GM21576 (cell line): ENCODE data around the gene KRT76.

ENCODE experiments used
- ATAC-seq: cut with Tn5 transposase; IDR thresholded peaks from one replicate; pipeline ENCODE4 v1.9.1; 2021; ENCODE audit warnings: mild to moderate bottlenecking, moderate library complexity; ENCODE audit not compliant: unreplicated experiment

Gene KRT76

DNA sequence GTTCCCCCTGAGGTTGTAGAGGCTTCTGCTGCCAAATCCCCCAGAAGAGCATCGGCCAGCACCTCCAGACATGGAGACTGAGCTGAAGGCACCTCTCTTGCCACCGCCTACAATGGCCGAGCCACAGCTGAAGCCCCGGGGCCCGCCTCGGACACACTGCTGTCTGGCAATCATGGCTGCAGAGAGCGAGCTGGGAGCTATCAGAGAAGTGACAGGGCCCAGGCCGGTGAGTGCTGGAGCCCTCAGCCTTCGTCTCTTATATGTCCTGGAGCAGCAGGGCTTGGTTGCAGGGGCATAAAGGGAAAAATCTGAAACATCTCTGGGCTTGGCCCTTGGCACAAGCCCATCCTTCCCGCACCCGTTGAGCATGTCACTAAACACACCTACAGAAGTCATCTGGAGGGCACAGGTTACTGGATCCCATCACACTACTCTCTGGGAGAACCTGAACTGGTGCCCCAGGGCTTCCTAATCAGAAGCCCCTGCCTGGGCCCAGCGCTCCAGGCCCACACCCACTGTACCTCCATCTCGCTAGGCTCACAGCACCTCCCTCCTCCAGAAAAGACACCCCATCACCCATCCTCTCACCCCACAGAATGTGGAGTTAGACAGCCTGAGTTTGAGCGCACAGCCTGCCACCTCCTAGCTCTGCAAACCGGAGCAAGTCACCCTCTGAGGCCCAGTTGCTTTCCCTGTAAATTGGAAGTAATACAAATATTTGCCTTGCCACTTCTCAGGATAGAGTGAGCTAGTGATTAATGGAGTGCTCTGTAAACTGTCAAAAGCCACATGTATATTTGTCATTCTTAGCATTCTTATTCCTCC is 37.0 kb upstream of the KRT76 start, which contains the start of gene KRT4:
TSS of gene KRT4 (minus strand) at position 232 of the 825 bp plus-strand sequence. CDS start at position 174, 58 bp downstream.
- no peak for ATAC-seq

DNA sequence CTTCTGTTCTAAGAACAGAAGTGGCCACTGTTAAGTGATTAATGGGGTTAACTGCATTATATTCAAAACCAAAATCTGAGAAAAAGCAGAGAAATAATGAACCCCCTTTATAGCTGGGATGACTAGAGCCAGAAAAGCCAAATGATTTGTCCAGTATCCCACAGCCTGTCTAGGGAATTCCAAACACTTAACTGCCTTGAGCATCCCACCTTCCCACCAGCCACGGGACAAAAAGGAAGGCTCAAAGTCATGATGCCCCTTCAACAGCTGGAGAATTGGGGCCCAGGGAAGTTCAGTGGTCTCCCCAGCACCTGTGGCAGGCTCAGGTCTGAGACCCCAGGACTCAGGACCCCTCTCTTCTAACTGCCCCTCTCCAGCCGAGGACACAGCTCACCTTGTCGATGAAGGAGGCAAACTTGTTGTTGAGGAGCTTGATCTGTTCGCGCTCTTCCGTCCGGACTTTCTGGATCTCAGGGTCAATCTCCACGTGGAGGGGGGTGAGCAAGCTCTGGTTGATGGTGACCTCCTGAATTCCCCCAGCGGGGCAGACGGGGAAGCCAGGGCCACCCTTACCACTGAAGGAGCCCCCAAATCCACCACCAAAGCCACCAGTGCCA is 36.2 kb upstream of the KRT76 start:
- no peak for ATAC-seq

DNA sequence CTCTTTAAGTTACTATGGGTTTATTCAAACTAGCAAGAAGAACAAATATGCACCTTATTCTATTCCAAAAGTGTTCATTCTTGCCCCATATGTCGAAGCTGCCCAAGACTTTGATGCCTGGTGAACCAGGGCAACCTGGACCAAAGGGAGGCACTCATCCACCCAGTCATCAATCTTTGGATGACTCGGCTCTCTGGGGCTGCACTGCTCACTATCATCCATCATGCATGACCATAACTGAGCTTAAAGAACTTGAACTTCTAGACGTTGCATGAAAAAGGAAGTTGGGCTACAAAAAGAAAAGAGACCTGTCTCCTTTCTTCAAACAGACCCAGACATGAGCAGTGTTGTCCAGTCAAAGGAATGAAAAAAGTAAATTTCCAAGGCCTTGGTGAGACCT is 35.6 kb upstream of the KRT76 start:
- ATAC-seq, result no peak

DNA sequence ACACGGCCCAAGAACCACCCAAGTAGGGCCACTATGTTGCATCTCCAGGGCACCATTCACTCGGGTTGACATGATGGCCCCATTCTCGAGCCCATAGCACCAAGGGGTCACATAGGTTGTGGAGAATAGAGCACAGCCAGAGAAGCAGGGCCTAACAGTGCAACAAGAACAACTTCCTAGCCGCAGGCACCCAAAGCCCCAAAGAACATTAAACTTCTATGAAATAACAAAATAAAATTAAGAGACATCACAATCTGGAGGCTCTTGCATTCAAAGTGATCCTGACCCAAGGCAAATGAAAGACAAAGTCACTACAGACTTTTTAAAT is 34.9 kb upstream of the KRT76 start:
- no peak for ATAC-seq

DNA sequence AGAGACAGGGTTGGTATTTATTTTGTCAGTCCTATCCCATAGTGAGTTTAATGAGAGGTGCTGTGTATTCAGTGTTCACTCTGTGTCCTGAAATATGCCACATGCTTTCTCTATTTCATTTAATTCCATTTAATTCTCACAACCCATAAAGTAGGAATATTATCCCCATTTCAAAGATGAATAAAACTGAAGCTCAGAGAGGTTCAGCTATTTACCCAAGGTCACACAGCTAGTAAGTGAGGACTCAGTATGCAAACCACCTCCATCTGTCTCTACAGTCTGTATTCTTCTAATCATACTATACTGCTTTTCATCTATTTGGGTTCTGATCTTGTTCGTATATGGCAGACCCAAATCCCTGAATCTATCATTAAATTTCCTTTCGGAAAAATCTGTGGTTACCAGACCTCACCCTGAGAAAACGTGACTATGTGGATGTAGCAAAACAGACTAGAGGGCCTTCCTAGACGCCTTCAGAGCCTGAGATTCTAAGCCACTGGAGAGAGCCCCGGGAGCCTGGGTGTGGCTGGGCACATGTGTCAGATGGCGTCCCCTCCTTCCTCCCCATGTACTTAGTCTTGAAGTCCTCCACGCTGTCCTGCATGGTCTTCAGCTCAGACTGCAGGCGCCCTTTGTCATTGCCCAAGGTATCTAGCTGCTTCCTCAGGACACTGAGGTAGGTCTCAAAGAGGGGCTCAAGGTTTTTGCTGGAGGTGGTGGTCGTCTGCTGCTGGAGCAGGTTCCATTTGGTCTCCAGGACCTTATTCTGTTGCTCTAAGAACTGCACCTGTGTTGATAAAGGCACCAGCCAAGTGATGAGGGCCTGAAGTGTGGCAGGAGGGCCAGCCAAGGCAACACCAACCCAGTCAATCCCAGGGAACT is 34.3 kb upstream of the KRT76 start:
- no peak for ATAC-seq

DNA sequence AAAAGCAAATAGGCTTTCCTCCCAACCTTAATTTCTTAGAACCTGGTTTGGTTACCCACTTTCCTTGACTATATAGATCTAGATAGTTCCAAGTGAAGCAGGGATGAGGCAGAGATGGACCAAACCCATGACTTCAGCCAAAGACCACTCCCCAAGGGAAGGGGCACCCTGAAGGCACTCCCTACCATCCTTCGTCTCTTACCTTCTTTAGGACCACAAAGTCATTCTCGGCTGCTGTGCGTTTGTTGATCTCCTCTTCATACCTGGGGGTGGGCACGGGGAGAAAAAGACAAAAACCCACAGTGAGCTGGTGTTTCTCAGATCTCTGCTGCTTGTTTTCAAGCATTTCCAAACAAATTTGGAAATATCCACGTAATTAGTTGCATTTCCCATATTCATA is 33.4 kb upstream of the KRT76 start:
- no peak for ATAC-seq

DNA sequence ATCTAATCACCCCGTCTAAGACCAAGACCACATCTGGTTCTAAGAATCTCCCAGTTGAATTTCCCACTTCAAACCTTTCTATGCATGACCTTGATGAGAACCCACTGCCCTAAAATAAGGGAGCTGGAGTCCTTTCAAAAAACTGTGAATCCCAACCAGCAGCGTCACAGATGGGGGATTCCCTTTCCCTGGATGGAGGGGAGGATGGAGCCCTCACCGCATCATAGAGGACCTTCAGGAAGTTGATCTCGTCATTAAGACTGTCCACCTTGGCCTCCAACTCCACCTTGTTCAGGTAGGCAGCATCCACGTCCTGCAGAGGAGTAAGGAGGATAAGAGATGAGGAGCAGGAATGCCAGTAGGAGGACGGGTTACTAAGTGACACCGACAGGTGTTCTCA is 32.0 kb upstream of the KRT76 start:
- no peak for ATAC-seq

DNA sequence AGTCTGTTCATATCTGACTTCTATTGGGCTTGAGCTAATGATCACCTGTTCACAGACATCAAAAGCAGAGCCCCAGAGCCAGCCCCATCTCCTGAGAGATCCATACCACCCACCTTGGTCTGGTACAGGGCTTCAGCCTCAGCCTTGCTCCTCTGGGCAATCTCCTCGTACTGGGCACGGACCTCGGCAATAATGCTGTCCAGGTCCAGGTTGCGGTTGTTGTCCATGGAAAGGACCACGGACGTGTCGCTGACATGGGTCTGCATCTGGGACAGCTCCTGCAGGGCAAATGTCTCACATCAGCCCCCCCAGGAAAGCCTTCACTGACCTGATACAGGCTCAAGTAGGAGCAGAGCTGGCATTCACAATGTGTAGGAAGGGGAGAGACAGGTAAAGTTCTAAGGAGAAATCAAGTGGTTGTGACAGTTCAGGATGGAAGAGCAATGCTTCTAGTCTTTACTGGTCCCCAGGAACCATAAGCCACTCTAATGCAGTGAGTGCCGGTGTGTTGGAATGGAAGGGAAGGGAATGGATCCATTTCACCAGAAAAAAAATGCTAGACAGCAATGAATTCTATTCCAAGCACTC is 31.5 kb upstream of the KRT76 start:
- ATAC-seq, result no peak

DNA sequence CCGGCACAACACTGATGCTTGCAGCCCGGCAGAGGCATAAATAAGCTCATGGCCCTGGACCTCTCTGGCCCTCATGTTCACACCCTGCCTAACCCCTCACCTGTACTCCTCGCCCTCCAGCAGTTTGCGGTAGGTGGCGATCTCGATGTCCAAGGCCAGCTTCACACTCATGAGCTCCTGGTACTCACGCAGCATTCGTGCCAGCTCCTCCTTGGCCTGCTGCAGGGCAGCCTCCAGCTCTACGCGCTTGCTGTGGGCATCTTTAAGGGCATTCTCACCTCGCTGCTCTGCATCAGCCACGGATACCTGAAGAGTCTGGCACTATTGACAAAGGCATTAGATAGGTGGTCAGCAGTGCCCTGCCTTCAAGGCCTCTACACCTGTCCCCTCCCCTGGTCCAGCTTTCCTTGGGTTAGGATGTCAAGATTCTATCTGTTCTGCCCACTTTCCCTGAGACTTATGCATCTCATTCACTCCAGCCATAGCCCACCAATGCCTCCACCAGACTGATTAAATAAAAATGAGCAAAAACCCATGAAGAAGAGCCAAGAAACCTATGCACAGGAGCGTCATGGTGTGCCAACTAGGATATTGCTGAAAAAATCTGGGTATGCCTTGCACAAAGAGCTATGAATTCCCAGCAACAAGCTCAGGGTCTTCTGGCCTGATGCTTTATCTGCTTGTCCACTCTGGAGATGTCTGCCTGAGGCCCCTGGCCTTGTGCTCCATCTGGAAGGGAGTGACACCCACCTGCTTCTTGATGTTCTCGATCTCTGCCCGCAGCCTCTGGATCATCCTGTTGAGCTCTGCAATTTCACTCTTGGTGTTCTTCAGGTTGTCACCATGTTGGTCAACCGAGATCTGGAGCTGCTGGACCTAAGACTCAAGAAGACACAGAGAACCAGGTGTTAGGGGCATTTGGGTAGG is 30.7 kb upstream of the KRT76 start:
- ATAC-seq, result no peak

DNA sequence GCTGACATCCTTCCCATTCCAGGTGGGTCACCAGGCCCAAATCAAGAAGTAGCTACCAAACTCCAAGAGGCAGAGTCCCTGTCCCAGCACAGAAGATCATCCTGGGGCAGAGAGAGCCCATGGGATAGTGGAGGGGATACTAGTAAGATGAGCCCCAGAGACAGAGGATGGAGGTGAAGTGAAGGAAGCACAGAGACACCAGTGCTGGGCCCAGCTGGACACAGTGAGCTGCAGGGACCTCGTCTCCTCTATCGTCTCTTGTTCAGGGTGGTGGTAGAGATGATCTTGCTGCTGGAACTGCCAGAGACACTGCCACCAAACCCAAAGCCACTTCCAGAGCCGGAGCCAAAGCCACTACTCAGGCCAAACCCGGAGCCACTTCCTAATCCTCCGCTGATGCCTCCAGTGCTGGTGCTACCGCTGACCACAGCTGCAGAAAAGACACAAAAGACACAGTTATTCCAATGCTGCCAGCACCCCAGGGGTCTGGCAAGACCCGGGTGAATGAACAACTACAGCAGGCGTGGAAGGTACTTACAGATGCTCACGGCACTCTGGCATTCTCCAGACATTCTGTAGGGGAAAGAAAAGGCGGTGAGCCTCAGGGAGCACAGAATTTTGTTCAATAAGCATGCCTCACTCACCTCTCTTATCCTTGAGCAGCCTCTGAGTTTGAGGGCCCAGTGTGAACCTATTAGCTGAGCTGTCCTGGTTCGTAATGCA is 29.8 kb upstream of the KRT76 start:
- ATAC-seq, result no peak

DNA sequence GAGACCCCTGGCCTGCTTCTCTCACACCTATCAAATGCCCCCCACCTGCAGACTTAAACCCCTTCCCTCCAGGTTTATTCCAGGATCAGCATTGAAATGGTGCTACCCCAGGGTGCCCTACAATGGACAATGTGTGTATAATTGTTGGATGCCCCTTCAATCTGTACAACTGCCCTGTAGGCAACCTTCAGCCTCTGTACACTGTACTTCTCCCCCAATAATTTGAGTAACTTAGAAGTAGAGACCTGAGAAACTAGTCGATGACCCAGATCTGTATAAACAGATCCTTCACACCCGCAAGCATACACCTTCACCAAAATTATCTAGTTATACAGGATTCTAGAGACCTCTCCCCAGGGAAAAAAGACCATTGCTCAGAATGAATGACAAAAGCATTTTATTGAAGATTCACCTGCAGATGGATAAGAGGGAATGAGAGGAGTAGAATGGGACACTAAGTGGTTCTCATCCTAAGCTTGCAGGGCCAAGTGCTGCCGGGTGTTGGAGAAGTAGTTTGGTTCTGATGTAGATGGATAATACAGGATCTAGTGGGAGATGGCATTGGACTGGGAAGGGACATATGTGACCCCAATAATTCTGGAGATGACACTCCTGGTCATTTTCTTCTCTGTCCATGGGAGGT is 29.1 kb upstream of the KRT76 start:
- no peak for ATAC-seq

DNA sequence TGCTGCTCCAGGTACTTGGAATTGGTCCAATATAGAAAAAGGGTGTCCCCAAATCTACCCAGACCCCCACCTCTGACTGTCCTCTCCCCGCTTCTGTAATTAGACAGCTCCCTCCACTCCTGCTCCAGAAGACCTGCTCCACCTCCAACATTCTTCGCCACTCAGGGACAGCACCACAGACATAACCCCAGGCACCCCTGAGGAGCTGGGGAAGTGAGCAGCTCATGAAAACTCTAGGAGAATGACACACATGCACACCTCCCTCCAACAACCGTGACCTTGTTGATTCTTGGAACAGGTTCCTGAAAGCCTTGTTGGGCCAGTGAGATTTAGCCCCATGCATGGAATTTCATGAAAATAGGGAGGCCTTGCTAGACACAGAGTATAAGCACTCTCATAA is 28.6 kb upstream of the KRT76 start:
- no peak for ATAC-seq

DNA sequence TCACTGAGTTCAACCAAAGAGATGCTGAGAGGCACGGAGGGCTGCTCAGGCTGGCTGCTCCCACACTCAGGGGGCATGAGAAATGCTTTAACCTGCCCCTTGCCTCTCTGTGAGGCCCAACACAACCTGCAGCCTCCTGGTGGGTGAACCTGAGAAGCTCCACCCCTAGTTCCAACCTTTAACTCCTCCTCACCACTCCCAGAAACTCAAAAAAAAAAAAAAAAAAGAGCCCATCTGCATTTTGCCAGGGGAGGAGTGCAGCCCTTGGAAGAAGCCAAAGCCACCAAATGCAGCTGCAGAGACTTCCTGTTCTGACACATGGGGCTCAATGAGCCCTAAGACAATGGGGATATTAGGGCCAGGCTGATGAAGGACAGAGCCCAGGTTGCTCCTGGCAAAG is 27.9 kb upstream of the KRT76 start:
- ATAC-seq, result no peak

DNA sequence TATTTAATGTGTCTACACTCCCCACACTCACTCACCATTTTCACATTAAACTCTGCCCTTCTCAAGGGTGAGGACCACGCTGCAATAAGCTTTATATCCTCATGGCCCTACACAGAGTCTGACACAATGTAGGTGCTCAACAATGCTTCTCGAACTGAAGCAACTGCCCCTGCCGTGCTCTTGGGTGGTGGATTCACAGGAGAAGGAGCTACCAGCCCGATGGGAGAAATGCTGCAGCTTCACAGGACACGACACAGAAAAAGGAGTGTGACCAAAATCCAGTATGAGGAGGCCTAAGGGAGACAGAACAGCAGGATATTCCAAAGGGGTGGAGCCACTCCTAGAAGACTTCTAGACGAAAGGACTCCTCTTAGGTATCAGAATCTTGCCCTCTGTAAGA is 25.3 kb upstream of the KRT76 start:
- ATAC-seq, result no peak

DNA sequence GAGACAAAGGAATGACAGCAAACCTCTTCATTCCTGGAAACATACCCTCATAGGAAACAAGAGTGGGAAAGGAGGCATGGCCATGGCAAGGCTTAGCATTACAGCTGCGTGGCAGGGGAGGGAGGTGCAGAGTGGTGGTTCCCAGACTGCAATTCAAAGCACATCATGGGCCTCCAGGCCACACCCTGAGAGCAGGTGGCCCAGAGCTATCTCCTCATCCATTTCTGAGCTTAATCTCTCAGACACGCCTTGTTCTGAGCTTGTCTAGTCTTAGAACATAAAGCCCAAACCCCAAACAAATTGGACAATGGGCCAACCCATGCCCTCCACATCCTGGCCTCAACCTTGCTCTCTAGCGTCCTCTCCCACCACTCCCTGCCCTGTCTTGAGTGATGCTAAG is 24.6 kb upstream of the KRT76 start:
- ATAC-seq, result no peak

DNA sequence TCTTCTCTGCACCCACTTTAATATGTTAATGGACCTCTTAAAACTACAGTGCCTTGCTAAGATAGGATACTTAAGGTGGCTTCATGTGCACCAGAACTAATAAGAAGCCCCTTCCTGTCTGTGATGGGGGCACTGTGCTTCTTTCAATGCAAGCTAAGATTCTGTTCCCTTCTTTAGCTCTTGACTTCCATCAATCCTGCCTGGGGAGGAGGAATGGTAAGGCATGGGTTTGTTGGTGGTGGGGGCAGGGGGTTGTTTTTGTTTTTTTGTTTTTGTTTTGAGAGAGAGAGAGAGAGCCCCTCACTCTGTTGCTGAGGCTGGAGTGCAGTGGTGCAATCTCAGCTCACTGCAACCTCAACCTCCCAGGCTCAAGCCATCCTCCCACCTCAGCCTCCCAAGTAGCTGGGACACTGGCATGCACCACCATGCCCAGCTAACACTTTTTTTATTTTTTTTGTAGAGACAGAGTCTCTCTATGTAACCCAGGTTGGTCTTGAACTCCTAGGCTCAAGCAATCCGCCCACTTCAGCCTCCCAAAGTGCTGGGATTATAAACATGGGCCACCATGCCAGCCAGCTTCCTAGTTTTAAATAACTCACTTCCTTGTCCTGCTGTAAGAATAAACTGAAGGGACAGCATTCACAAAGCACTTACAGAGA is 23.2 kb upstream of the KRT76 start:
- no peak for ATAC-seq

DNA sequence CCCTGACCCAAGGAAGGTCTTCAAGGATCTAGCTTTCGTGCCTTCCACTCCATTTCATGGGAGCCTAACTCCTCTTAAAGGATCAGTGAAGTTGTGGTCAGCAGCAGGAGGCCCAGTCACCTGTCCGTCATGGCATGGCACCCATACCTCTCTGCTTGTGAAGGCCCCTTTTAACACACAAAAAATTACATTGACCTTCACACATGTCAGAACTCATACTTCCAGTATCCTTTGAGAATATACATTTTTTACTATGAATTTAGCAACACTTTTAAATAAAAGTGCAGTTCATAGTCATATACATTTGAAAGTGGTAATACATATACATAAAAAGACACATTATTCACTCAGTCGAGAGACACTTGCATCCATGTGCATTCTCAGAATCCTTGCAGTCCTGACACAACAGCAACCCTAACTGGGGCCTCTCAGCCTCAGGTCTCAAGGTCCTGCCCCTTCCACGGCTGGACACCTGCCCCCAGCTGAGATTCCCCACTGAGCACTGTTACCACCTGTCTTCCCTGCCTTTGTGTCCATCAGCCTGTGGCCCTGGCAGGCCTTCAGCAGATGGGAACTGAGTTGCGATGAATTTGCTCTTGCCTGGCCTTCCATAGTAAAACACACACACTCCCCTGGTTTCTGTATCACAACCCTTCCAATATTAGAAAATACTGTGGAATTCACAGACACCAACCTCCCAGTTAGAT is 22.5 kb upstream of the KRT76 start:
- ATAC-seq, result no peak
